Activated T-cell treated with anti-CD3 and anti-CD28 coated beads for 24 hours (primary cell): ENCODE results near the gene CAMSAP1.

ENCODE experiments used
- DNase-seq: peaks from one replicate; pipeline ENCODE4 v3.0.0-alpha.2; 2020; ENCODE audit warnings: low read depth

CAMSAP1 gene

DNA sequence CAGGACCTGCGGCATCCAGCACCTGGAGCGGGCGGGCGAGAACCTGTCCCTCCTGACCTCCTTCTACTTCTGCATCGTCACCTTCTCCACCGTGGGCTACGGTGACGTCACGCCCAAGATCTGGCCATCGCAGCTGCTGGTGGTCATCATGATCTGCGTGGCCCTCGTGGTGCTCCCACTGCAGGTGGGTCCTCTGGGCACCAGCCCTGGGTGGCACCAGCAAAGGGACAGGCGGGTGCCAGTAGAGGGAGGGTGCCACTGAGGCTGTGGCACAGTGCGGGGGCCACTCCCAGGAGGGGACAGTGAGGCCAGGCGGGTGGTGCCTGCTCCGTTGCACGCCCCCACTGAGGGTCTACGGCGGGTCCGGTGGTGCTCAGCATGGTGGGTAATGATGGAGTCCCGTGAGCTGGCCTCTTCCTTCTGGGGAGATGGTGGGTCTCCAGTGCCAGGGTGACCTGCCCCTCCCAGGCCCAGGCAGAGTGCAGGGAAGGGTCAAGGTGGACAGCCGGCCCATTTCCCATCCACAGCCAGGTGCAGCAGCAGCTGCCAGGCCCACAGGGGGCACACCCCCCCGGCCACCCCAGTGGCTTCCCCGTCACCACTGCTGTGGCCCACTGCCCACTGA, 147.6 kb downstream of the CAMSAP1 start:
- DNase-seq, result no peak

DNA sequence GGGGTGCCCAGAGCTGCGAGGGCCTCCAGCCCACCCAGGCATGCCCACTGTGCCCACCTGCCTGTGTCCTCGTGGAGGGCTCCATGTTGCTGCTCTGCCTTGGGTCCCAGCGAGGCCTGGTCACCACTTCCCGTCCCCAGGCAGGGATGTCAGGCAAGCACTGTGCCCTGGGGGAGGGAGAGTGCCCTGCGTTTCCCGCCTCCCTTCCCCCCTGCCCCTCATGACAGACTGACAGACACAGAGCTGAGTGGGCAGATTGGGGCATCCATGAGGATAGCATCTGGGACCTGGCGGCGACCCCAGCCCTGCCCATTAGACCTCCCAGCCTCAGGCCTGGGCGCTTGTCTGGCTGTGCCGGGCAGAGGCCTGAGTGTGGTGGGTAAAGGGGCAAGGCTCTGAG, 148.5 kb downstream of the CAMSAP1 start:
- no peak for DNase-seq
